SK-N-DZ (cell line): ENCODE results near the gene MEGF10. TPM values are rescaled to one million over a fixed set of nuclear protein-coding genes. Genes with fewer than 3 reads are reported as not detected.
A peak's percentile ranks its signal among the peaks of the same experiment; 100 is the strongest.
"Not testable (repeated sequence)": the region's sequence is repeated elsewhere in the genome, so short reads cannot be mapped to it uniquely, and the experiment has no call there.

Experiments used
- DNase-seq: peaks from one replicate; pipeline ENCODE4 v3.0.0-alpha.2; 2015; ENCODE audit warnings: low spot score
- polyA plus RNA-seq, 2 experiments: library from polyadenylated mRNA; depleted of rRNA; stranded (reverse); fragments of >200 nt; gene quantifications; 2 replicates each; pipeline ENCODE4 v1.2.3, GENCODE V29; 2014

MEGF10 gene
- 0.58 and 6.7 TPM in 2 replicates for polyA plus RNA-seq (2014; cell fraction: cytosol; rRNA removed)
- polyA plus RNA-seq (2014; cell fraction: nucleus; rRNA removed): 0.88 and 1.6 TPM in 2 replicates

DNA sequence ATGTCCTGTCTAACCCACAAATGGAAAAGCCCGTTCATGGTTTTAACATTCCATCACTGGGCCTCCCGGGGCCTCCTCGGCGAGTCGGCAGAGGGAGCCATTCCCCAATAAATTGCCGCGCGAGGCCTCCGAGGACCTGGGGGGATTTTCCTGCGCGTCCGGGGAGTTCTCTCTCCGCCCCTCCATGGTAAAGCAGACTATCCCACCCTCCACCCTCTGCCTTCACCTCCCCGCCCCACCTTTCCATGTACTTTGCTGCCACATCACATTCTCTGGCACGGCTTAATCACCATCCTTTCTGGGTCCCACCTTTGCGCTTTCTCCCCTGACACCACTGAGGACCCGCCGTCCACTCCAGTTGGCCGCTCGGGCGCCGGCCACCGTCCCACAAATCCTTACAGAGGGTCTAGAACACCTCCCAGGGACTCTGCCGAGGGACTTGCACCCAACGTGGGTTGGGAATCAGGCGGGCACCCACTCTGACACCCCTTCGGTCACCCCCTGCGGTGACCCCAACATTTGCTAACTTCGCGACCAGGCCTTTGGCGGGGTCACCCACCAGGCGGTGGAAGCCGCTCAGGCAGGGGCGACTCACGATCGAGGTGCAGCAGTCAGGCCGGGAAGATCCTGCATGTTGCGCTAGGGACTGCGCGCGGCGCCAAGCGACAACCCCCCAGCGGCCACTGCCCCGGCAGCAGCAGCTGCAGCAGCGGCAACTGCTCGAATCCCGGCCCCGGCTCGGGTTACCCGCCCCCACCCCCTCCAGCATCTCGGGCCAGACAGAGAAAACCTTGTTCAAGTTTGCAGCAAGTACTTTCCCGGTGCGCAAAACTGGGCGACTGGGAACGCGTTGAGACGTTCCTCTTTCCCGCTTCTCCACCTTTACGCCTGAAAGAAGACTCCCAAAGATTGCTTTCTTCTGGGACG is at the start of gene MEGF10:
Gene MEGF10 (plus strand): TSS at position 778 of the 927 bp plus-strand sequence. CDS start 40,513 bp downstream, outside the sequence.
- DNase-seq: peak; percentile 26

DNA sequence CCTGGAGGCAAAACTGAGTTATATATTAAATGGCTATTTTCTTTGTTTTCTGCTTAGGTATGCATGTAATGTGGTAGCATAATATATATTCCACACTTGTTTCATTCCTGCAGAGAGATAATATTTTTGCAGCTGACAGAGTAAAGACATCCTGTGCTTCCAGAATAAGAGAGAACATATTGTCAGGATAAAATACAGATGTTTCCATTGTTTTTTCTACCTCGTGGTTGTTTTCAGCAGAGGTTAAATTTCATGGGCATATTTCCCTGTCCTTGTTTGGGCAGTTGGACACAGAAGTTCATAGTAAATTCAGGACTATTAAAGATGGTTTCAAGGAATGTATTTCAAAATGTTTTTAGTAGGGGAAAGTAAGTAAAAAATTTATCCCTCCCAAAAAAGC is 47.6 kb upstream of the MEGF10 start:
- no peak for DNase-seq

DNA sequence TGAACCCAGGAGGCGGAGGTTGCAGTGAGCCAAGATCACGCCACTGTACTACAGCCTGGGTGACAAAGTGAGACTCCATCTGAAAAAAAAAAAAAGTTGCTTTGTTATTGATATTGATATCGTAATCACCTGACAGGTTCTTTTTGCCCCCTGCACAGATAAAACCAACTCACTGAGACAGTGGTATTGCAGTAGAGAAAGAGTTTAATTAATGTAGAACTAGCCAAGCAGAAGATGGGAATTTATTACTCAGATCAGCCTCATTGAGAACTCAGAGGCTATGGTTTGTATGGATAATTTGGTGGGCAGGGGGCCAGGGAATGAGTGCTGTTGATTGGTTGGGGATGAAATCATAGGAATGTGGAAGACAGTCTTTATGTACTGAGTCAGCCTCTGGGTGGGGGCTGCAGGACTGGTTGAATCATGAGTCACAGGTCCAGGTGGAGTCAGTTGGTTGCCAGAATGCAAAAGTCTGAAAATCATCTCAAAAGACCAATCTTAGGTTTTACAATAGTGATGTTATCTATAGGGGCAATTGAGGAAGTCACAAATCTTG is 35.8 kb upstream of the MEGF10 start:
- no peak for DNase-seq

DNA sequence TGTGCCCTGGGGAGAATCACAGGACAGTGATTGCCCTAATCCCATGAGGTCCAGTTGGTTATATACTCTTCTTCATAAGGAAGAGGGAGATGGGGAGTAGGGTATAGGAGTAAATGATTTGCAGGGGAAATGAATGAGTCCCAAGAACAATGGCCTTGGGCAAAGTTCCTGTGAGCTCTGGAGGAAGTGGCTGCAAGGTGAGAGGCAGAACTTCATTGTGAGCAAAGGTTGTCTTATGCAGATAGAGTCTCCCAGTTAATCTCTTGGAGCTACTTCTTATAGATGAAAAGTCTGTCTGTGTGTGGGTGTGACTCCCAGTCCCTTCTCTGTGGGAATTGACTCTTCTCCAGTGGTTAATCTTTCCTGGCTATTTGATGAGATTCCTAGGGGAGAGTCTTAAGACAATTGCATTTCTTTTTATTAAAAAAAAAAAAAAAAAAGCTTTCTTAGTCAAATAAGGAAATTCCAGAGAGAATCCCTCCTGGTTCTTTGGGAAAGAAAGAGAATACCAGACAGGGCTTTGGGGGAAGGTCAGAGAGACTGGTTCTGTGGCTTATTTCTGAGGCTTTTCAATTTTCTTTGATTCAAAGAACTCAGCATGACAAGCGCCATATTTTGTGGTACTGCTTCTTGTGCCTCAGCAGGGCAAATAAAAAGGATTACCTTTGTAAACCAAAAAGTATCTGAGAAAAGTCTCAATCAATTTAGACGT is 33.6 kb upstream of the MEGF10 start:
- DNase-seq: no peak

DNA sequence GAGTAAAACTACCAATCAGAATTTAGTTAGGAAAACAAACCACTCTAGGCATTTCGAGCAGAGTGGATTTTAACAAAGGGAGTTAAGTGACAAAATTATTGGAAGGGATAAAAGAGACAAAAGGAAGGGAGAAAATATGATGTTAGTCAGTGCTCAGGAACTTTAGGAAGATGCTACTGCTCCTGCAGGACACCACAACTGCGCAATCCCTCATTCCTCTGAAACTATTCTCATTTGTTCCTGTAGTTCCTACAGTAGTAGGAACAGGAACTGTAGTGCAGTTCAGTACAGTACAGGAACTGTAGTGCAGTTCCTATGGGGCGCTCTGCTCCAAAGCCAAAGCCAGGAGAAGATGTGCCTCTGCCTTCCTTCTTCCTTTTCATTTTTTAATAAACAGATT is 29.9 kb upstream of the MEGF10 start:
- no peak for DNase-seq

DNA sequence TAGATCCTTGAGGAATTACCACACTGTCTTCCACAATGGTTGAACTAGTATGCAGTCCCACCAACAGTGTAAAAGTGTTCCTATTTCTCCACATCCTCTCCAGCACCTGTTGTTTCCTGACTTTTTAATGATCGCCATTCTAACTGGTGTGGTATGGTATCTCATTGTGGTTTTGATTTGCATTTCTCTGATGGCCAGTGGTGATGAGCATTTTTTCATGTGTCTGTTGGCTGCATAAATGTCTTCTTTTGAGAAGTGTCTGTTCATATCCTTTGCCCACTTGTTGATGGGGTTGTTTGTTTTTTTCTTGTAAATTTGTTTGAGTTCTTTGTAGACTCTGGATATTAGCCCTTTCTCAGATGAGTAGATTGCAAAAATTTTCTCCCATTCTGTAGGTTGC is 25.1 kb upstream of the MEGF10 start:
- DNase-seq: not testable (repeated sequence)

DNA sequence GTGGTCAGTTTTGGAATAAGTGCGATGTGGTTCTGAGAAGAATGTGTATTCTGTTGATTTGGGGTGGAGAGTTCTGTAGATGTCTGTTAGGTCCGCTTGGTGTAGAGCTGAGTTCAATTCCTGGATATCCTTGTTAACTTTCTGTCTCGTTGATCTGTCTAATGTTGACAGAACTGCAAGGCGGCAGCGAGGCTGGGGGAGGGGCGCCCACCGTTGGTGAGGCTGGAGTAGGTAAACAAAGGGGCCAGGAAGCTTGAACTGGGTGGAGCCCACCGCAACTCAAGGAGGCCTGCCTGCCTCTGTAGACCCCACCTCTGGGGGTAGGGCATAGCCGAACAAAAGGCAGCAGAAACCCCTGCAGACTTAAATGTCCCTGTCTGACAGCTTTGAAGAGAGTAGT is 22.3 kb upstream of the MEGF10 start:
- not testable (repeated sequence) for DNase-seq

DNA sequence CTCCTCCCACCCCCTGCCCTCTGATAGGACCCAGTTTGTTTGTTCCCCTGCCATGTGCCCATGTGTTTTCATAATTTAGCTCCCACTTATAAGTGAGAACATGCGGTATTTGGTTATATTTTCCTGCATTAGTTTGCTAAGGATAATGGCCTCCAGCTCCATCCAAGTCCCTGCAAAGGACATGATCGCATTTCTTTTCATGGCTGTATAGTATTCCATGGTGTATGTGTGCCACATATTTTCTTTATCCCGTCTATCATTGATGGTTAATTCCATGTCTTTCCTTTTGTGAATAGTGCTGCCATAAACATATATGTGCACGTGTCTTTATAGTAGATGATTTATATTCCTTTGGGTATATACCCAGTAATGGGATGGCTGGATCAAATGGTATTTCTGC is 19.9 kb upstream of the MEGF10 start:
- not testable (repeated sequence) for DNase-seq

DNA sequence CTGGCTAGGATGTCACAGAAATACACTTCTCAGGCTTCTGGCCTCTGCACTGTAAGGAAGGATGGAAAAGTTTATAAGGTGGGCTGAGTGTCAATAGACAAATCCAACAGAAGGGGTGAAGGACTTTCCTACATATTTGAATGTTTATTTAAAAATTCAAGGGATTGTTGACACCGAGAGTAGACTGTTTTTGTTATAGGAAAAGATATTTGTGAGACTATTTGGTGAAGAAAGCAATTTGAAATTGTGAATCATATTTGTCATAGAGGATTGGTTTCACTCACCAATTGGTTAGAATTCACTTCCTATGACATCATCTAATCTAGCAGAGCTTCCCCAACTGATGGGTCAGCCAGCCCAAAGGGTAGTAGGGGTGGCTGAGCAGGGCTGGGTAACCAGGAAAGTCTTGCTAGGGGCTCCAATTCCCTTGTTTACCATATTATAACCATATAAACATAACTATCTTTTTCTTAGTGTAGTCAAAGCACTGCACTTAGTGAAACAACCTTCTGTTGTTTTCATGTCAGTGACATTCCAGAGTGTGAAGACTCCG is 14.9 kb upstream of the MEGF10 start:
- no peak for DNase-seq

DNA sequence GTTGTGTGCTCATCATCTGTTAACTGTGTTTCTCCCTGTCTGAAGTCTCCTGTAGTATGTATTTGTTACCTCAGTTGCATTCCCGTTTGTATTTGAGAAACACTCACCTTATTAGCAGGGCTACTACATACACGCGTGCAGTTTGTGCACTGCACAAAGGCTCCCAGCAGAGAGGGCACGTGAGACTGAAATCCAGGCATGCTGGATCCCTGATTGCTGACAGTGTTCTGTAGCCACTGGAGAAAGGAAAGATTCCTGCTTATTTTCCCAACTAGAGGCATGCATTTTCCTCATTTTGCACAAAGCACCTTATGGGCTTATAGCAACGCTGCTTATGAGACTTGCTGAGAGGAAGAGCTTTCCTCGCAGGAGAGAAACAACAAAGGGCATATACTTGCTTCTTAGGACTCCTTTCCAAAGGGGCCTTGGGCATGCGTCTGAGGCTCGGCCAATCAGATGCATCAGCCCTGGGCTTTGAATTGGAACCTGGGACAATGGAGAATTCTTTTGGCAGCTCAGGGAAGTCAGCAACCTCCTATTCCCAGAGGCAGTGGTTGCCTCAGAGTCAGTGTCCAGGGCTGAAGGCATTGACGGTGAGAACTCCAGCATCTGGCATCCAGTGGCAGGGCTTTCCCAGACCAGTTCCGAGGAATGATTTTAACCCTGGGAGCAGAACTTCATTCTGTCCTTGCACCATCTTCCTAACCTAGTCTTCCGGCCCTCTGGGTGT is 9.9 kb upstream of the MEGF10 start:
- peak; percentile 62 for DNase-seq

DNA sequence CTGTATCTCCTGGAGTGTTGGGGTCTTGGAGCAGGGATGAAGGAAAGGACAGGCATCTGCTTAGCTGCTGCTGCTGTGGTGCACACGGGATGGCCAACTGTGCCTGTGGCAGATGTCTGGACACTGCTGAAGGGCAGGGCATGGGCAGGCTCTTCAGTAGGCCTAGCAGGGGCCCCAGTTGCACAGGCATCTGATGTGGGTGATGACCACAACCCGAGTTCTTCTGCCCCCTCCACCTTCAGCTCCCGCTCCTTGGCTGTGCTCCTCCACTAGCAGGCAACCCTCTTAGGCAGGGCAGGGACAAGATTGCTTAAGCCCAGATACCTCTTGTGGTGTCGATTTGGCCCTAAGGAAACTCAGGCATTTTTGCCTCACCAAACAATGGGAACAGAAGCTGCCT is 9.0 kb upstream of the MEGF10 start:
- no peak for DNase-seq

DNA sequence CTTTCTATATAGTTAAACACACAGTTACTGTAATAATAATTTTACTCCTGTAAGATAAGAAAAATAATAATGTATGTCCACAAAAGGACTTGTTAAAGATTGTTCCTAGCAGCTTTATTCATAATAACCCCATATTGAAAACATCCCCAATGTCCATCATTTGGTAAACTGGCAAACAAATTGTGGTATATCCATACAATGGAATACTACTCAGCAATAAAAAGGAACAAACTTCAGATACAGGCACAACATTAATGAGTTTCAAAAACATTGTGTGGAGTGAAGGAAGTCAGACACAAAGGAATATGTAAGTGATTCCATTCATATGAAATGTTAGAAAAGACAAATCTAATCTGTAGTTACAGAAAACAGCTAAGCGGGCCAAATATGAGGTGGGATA is 1.9 kb upstream of the MEGF10 start:
- DNase-seq: no peak

DNA sequence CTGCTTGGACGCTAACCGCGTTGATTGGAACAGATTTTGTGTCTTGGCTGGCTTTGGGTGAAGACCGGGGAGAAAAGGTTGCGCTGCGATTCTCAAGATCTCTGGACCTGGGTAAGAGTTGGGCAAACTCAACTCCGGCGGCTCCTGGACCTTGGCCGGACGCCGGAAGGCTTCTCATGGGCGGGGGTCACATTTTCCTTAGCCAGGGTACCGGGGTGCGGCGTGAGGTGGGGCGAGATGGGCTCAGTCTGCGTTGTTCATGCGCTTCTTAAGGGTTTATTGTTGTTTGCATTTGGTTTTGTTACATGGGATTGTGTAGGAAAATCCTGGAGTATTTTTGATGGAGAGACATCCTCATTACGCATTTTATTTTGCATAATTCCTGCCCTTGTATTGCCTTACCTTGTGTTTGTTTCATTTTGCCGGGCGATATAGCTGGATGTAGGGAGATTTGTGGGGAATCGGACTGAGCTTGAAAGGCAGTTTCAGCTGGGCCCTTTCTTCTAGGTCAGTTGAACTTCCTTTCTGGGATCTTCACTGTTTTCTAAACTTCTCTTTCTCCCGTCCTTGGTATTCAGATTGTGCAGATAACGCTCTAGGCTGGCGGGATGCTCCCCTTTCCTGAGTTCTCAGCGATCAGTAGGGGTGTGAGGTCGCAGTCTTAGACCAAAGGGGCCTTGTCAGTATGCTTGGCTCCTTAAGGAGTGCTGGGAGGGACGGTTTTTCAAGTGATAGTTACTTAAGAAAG is 524 bp downstream of the MEGF10 start:
- no peak for DNase-seq

DNA sequence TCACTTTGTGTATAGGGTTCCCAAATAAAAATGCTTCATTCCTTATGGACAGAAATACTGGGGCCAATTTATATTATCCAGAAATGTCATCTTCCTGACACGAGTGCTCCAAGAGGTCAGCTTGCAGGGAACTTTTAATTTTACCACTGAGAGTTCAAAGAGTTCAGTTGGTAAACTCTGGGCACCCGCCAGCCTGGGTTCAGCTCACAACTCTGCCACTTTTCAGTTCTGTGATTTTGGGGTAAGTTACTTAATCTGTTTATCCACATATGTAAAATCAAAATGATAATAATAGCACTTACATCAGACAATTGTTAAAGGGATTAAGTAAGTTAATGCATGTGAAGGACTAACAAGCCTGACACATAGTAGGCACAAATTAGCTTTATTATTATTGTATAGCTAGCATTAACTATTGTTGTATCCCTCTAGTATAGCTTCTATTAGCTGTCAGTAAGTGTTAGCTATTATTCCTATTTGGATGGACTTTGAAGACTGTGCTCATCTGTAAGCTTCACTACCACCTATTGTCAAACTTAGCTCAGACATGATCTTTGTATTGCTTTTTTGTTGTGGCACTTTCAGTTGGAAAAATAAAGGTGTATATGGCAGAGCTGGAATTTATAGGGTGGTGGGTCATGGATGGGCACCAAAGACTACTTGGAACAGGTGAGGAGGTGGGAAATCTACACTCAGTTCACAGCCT is 1.6 kb downstream of the MEGF10 start:
- no peak for DNase-seq

DNA sequence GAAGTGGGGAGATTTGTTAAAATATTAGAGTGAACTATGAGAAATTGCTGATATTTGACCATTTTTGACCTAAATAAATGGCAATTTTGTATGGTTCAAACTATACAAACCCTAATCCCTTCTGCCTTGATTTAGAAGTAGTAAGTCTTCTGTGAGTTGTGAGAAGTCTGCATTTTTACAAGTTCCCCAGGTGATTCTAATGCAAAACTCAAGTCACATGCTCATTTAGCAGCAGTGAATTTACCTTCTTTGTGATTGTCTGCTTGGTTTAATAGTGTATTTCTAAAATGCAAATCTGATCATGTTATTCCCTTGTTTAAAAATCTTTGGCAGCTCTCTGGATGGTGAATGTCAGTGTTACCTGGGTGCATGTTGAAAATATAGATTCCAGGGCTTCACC is 2.8 kb downstream of the MEGF10 start:
- DNase-seq: no peak

DNA sequence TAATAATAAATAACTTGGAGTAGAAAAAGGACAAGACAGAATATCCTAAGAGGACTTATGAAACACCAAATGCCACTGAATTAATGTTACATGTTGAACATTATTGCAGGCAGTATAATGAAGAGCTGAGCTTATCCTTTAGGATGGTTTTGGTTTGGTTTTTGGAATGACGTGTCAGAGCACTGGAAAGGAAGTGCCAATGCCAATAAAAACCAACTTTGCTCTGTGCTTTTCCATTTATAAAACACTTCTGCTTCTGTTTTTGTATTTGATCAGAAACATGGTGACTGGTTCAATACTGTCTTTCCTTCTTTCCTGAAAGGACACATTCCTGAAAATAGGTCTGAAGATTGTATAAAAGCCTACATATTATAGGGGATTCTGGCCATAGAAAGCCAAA is 4.2 kb downstream of the MEGF10 start:
- no peak for DNase-seq

DNA sequence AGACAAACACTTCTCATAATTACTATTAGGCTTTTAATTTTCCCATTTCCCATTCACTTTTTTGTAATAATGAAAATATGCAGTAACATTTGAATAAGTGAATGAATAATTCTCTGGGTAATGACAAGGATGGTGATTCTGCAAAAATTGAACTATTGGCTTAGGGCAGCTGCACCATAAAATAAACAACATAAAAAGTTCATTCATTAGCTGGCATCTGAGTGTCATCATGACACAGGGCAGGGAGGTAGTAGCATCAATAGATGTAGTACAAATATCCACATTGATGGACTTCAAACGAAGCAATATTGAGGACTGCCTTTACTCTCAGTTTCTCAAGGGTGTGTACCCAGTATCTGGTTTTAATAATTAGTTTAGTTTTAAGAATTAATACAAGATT is 4.9 kb downstream of the MEGF10 start:
- DNase-seq: no peak

DNA sequence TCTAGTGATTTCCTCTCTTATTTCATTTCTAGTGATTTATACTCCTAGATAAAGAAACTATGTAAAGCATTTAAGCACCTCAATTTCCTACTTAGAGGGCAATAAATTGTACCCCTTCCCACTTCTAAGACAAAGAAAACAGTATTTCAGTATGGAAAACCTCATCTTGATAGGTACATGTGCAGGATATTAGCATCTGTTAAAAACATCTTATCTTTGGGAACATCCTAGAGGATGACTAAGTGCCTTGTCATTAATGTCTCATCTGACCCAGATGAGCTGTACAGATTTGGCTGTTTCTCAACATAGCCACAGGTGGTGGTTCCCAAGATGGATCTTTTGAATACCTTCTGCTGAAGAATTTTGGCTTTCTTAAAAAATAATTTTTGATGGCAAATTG is 5.7 kb downstream of the MEGF10 start:
- DNase-seq: no peak

DNA sequence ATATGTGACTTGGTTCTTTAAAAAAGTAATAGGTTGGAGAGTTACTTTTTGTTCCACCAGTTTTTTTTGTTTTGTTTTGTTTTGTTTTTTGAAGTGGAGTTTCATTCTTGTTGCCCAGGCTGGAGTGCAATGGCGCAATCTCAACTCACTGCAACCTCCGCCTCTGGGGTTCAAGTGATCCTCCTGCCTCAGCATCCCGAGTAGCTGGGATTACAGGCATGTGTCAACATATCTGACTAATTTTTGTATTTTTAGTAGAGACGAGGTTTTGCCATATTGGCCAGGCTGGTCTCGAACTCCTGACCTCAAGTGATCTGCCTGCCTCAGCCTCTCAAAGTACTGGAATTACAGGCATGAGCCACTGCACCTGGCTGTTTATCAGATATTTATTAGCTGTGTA is 6.3 kb downstream of the MEGF10 start:
- not testable (repeated sequence) for DNase-seq
